ENCODE data around the gene LDLRAD3. TPM values are rescaled to one million over a fixed set of nuclear protein-coding genes. Genes with fewer than 3 reads are reported as not detected.

LDLRAD3 gene
- total RNA-seq, 2 experiments from 2014 or later, result 0.22 to 0.59 TPM

- intact Hi-C loops (cut with micrococcal nuclease), result no loop called here
- Mint-ChIP-seq H3K27me3 (no peaks in the 10 kb centered on the region), H3K9me3 (no peaks in the 10 kb centered on the region), H3K4me1 (ENCODE audit: low read depth) (no peaks in the 10 kb centered on the region), H3K27ac (no peak overlapping the region), H3K4me3 (no peak overlapping the region), H3K36me3 (ENCODE audit: low read depth) (no peaks in the 10 kb centered on the region)
- no peak for TF ChIP-seq CTCF (IDR thresholded peaks at IDR 0.05)
- ChIA-PET POLR2A (no interaction called here), CTCF (no interaction called here)
- DNase-seq (no peak), ATAC-seq (no peak)
Measured at GRCh38 chr11:36023922-36024321, 80.1 kb downstream of the LDLRAD3 start.

GRCh38 chr11:36024716-36025115, 80.9 kb downstream of the LDLRAD3 start:
- ChIA-PET CTCF (interaction anchor here (0.6 kb wide), 1 partner anchor 202 kb away, joined by 3 read pairs; no protein-coding TSS in a partner anchor), POLR2A (no interaction called here)
- H3K9me3 Mint-ChIP-seq, result no peaks in the 10 kb centered on the region
- no peaks in the 10 kb centered on the region for H3K36me3 Mint-ChIP-seq (ENCODE audit: low read depth)
- no peak for ATAC-seq
- intact Hi-C loops (cut with micrococcal nuclease), result no loop called here
- no peak for TF ChIP-seq CTCF (IDR thresholded peaks at IDR 0.05)
- no peak for DNase-seq
- H3K27ac Mint-ChIP-seq, result no peak overlapping the region
- H3K4me1 Mint-ChIP-seq (ENCODE audit: low read depth), result no peaks in the 10 kb centered on the region
- H3K4me3 Mint-ChIP-seq, result no peak overlapping the region
- H3K27me3 Mint-ChIP-seq, result no peaks in the 10 kb centered on the region

GRCh38 chr11:36026315-36026968, 82.6 kb downstream of the LDLRAD3 start:
- Mint-ChIP-seq H3K36me3 (ENCODE audit: low read depth) (no peaks in the 10 kb centered on the region), H3K27ac (no peak overlapping the region), H3K4me3 (no peak overlapping the region), H3K9me3 (no peaks in the 10 kb centered on the region), H3K4me1 (ENCODE audit: low read depth) (no peaks in the 10 kb centered on the region), H3K27me3 (no peaks in the 10 kb centered on the region)
- intact Hi-C loops (cut with micrococcal nuclease), result no loop called here
- POLR2A ChIA-PET, result no interaction called here
- DNase-seq (no peak), ATAC-seq (no peak)
- CTCF ChIA-PET, result no interaction called here
- no peak for TF ChIP-seq CTCF (IDR thresholded peaks at IDR 0.05)

GRCh38 chr11:36027731-36028130, 83.9 kb downstream of the LDLRAD3 start:
- H3K4me3 Mint-ChIP-seq, result no peak overlapping the region

GRCh38 chr11:36029616-36030015, 85.8 kb downstream of the LDLRAD3 start:
- ATAC-seq, result no peak
- no peaks in the 10 kb centered on the region for H3K36me3 Mint-ChIP-seq (ENCODE audit: low read depth)
- H3K4me3 Mint-ChIP-seq, result no peak overlapping the region
- intact Hi-C loops (cut with micrococcal nuclease), result no loop called here
- ChIA-PET CTCF (no interaction called here), POLR2A (no interaction called here)
- no peak for DNase-seq
- no peak overlapping the region for H3K27ac Mint-ChIP-seq
- no peaks in the 10 kb centered on the region for H3K27me3 Mint-ChIP-seq
- H3K4me1 Mint-ChIP-seq (ENCODE audit: low read depth), result no peaks in the 10 kb centered on the region
- no peak for TF ChIP-seq CTCF (IDR thresholded peaks at IDR 0.05)
- no peaks in the 10 kb centered on the region for H3K9me3 Mint-ChIP-seq

More at GRCh38 chr11:36027731-36028130, 83.9 kb downstream of the LDLRAD3 start:
- POLR2A ChIA-PET, result no interaction called here
- Mint-ChIP-seq H3K27ac (no peak overlapping the region), H3K27me3 (no peaks in the 10 kb centered on the region), H3K9me3 (no peaks in the 10 kb centered on the region), H3K36me3 (ENCODE audit: low read depth) (no peaks in the 10 kb centered on the region), H3K4me1 (ENCODE audit: low read depth) (no peaks in the 10 kb centered on the region)
- intact Hi-C loops (cut with micrococcal nuclease), result no loop called here
- DNase-seq (no peak), ATAC-seq (no peak)
- no peak for TF ChIP-seq CTCF (IDR thresholded peaks at IDR 0.05)
- CTCF ChIA-PET, result no interaction called here

Measured in activated CD8-positive, alpha-beta T cell treated with anti-CD3 and anti-CD28 coated beads for 36 hours (primary cell).